ENCODE data around the gene WFIKKN2.
A peak's percentile ranks its signal among the peaks of the same experiment; 100 is the strongest.

WFIKKN2 gene

GRCh38 chr17:50813583-50813982 lies 21.8 kb upstream of the WFIKKN2 start:
- no peak for DNase-seq

DNA sequence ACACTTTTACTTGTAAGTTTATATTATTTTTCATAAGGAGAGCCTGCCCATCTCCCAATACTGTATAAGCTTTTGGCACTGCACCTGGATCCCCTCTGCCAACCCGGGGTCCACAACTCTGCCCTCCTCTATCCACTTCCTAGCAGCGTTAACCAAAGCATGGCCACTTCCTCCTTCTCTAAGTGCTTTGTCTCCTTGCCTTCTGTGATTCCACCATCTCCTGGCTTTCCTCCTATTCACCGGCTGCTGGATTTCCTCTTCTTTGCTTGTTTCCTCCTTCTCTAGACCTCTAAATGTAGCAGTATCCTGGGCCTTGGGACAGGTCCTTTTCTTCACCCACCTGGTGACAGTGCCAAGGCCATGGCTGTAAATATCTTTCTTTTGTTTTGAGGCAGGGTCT lies 20.0 kb upstream of the WFIKKN2 start:
- no peak for DNase-seq

DNA sequence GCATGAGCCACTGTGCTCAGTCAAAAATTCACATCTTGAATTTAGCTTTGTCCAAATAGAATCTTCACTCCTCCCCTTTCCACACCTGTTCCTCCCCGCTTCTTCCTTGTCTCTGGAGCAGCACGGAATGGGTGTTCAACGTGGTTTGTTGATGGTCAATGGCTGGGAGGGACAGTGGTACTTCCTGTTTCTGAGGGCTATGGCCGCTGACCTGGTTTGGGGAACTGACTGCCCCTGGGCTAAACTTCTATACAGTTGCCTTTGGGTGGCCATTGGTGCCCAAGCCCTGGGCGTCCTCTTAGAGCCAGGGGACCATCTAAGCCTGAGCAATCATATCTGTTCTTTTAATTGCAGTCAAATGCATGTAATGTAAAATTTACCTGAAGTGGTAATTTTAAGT lies 19.1 kb upstream of the WFIKKN2 start:
- DNase-seq: no peak

DNA sequence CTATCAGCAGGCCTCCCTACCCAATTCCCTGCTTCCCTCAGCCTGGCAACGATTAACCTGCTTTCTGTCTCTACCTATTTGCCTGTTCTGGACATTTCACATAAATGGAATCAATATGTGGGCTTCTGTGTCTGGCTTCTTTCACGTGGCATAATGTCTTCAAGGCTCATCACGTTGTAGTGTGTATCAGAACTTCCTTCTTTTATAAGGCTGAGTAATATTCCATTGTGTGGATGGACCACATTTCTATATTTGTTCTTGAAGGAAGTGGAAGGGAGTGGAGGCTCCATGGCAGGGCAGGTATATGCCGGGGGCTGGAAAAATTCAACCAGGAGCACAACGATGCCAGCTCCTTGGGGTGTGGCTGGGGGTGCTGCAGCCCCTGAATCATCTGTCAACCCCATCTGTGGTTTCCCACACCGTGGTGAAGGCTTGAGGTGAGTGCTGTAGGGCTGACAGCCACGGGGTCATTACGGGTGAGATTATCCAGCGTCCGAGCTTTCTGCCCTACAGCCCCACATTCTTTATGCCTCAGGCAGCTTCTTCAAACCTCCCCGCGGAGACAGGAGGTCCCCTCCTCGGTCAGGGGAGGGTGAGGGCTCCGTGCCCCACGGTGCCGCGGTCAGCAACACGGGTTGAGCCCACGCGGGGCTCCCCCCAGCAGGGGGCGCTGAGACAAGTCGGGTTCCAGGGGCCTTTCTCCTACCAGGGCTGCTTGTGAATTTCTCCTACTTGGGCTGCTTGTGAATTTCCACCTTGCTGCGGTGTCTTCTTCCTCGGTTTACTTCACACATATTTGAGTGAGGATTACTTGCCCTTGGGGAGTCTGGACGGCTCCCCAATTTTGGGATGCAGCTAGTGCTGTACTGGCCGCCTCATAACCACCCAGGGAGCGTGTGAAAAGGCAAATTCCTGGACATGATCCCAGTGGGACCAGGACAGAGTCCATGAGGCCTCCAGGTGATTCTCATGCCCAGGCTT lies 18.3 kb upstream of the WFIKKN2 start:
- DNase-seq: peak; percentile 58 to 65

DNA sequence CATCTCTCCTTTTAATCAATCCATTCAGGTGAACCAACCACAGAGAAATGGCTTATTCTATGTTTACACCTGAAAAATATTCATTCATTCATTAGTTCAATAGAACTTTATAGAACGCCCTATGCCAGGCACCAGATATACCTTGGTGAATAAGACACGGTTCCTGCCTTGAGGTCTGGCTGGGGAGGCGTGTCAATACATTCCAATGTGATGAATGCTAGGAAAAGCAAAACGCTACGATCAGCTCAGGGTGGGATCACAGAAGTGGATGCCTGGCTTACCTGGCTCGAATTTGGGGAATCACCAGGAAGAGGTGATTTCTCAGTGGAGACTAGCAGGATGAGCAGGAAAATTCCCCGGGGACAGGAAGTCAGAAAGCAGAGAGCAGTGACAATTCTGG lies 17.5 kb upstream of the WFIKKN2 start:
- DNase-seq: no peak

DNA sequence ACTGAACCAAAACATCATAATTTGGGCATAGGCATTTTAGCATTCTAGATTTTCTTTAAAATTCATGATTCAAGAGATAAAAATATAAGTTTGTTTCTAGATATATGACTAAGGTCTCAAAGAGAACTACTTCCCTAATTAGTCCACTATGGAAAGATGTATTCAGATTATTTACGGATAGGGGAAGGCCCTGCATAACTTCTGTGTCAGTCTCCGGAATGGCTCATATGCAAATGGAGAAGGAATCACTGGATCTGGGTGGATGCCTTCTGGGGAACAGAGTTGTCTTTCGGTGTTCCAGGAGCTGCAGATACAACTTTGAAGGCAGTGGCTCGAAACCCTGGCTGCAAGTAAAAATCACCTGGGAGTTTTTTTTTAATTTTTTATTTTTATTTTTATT lies 17.1 kb upstream of the WFIKKN2 start:
- no peak for DNase-seq

- DNase-seq: no peak
These were observed 16.3 kb upstream of the WFIKKN2 start for GRCh38 chr17:50818921-50819657.

DNA sequence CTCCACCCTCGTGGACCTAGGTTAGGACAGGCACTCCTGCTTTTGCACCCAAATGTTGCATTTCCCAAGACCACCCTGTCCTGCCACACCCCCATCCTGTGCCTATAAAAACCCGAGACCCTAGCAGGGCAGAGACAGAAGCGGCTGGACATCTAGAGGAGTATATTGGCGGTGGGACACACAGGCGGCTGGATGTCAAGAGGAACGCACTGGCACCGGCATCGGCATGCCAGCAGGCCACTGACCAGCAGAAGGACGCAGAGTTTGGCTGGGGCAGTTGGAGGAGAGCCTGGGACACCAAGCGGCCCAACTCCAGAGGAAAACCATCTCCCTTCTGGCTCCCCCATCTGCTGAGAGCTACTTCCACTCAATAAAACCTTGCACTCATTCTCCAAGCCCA lies 14.7 kb upstream of the WFIKKN2 start:
- DNase-seq: no peak

DNA sequence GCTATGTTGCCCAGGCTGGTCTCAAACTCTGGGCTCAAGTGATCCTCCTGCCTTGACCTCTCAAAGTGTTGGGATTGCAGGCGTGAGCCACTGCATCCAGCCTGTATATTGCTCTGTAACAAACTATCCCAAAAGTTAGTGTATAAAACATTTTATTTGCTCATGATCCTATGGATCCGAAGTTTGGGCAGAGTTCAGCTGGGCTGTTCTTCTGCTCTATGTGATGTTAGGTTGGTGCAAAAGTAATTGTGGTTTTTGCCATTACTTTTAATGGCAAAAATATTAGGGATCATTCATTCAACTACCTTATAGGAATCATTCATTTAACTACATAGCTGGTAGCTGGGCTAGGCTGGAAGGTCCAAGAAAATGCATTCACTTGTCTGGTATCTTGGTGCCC lies 12.8 kb upstream of the WFIKKN2 start:
- DNase-seq: no peak

DNA sequence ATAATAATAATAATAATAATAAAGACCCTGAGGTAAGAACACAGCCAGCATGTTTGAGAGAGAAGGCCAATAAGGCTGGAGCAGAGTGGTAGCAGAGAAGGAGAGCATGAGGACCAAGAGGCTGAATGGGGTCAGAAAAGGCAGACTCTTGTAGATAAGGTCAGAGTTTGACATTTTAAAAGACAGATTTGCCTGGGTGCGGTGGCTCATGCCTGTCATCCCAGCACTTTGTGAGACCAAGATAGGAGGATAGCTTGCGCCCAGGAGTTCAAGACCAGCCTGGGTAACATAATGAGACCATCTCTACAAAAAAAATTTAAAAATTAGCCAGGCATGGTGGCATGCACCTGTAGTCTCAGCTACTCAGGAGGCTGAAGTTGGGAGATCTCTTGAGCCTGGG lies 11.0 kb upstream of the WFIKKN2 start:
- no peak for DNase-seq

GRCh38 chr17:50825188-50825587 lies 10.2 kb upstream of the WFIKKN2 start:
- DNase-seq: no peak

GRCh38 chr17:50828508-50829170 lies 6.7 kb upstream of the WFIKKN2 start:
- no peak for DNase-seq

GRCh38 chr17:50829332-50829731 lies 6.1 kb upstream of the WFIKKN2 start:
- DNase-seq: no peak

- DNase-seq: no peak
These were observed 5.0 kb upstream of the WFIKKN2 start for GRCh38 chr17:50830352-50830751.

- no peak for DNase-seq
These were observed 4.4 kb upstream of the WFIKKN2 start for GRCh38 chr17:50830994-50831393.

DNA sequence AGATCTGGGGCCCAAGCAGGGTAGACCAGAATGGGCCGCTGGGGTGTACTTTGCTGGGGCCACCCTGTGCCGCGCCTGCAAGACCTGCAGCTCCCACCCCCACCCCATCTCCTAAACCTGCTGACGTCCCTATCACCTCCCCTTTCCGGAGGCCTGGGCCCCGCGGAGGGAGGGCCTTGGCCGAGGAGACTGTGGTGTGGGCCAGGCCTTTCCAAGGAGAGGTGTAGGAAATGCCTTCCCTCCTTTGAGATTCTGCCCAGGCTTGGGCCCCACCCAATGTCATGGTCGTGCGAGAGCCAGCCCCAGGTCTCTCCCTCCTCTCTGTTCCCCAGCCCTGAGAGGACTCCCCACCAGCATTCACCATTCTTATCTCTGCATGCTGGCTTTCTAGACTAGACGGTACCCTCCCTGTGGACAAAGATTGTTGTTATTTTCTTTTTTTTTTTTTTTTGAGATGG lies 3.9 kb upstream of the WFIKKN2 start:
- no peak for DNase-seq

- DNase-seq: no peak
These were observed 3.0 kb upstream of the WFIKKN2 start for GRCh38 chr17:50832267-50832863.

DNA sequence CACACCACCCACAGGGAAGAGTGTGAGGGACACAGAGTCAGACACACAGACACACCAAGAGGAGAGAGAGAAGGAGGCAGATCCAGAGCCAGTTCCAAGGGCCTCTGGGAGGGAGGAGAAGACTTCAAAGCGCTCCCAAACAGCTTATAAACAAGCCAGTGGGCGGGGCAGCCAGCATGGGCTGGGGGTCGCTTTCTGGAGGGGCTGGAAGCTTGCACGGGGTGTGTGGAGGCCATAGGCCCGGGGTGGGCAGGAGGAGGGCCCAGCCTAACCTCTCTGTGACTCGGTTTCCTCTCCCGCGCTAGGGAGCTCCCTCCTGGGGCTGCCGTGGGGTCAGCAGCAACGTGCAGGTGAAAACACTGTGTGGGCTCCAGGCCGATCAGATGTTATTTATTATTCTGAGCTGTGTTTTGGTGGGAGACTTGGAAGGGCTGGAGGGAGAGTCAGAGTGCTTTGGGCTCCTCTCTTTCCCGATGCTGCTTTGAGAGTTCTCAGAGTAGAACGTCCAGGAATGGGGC lies 2.5 kb upstream of the WFIKKN2 start:
- DNase-seq: no peak

GRCh38 chr17:50833510-50834428 lies 1.6 kb upstream of the WFIKKN2 start:
- DNase-seq: no peak

GRCh38 chr17:50834429-50835300 lies 721 bp upstream of the WFIKKN2 start:
- no peak for DNase-seq

DNA sequence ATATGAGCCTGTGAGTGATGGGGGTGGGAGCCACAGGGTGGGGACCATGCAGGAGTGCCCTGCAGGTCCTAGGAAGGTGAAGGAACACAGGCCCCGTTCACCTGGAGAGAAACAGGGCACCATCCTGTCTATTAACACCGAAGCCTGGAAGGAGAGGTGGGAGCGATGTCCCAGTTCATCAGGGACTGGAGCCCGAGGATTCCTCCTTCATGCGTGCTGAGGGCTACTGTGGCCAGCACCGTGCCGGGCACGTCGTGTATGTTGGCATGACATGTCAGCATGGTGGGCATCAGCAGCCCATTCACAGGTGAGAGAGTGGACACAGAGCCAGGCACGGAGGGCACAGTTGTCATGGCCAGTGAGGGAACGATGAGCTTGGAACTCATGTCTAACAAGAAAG lies 1.4 kb downstream of the WFIKKN2 start:
- no peak for DNase-seq

Measured in stimulated activated CD4-positive, alpha-beta T cell treated with anti-CD3 and anti-CD28 coated beads, Interleukin-2, amount 100 ng/mL, for 48 hours (primary cell).